Caco-2 (cell line): Measurements from ENCODE around the gene PDXDC1. TPM values are rescaled to one million over a fixed set of nuclear protein-coding genes. Genes with fewer than 3 reads are reported as not detected.
A peak's percentile ranks its signal among the peaks of the same experiment; 100 is the strongest.
"Not testable (repeated sequence)": the region's sequence is repeated elsewhere in the genome, so short reads cannot be mapped to it uniquely, and the experiment has no call there.

ENCODE experiments used
- BruUV-seq: library from RNA; stranded (reverse); fragments of 400-500 nt; replicated peaks from 2 replicates; lab custom pipeline; 2021; lab: Mats Ljungman, UMichigan
- CTCF ChIA-PET: fragments of 300-600 bp; sonication (Branson Sonifier 250); formaldehyde crosslinking; loops from one replicate; lab custom pipeline; 2022; ENCODE audit warnings: antibody characterized with exemption; lab: Charles Lee
- POLR2A ChIA-PET: fragments of 300-600 bp; sonication (Branson Sonifier 250); formaldehyde crosslinking; loops from one replicate; lab custom pipeline; 2022; ENCODE audit warnings: antibody characterized with exemption; lab: Charles Lee
- DNase-seq, 2 experiments: peaks; one replicate each; pipeline versions ENCODE4 v3.0.0 to v3.0.0-alpha.2; 2020 to 2022
- H3K27me3 ChIP-seq: replicated peaks from 2 replicates; pipeline ENCODE4 v1.6.0; 2011; ENCODE audit warnings: low read length; ENCODE audit not compliant: control insufficient read depth, insufficient read depth
- H3K36me3 ChIP-seq: 2 replicates; pipeline ENCODE4 v1.5.1; 2011; ENCODE audit warnings: low read length; ENCODE audit not compliant: control insufficient read depth, insufficient read depth
- H3K4me1 ChIP-seq: fragments of 250-450 bp; sonication (Bioruptor Pico); 2 replicates; pipeline ENCODE4 v1.5.1; 2020; ENCODE audit warnings: mild to moderate bottlenecking
- H3K4me3 ChIP-seq: 2 replicates; pipeline ENCODE4 v1.5.1; 2011; ENCODE audit warnings: low read depth, mild to moderate bottlenecking, control low read depth, low read length
- H3K9me3 ChIP-seq: fragments of 250-450 bp; sonication (Bioruptor Pico); 2 replicates; pipeline ENCODE4 v1.5.1; 2020; ENCODE audit warnings: mild to moderate bottlenecking, moderate library complexity
- H3K27ac Mint-ChIP-seq: one replicate; pipeline ENCODE4 v1.8.0; 2022; ENCODE audit warnings: mixed read lengths; ENCODE audit not compliant: unreplicated experiment
- H3K27me3 Mint-ChIP-seq: one replicate; pipeline ENCODE4 v1.8.0; 2022; ENCODE audit warnings: mixed read lengths; ENCODE audit not compliant: insufficient read depth, unreplicated experiment
- H3K36me3 Mint-ChIP-seq: one replicate; pipeline ENCODE4 v1.8.0; 2022; ENCODE audit warnings: mild to moderate bottlenecking, mixed read lengths; ENCODE audit not compliant: insufficient read depth, unreplicated experiment
- H3K4me1 Mint-ChIP-seq: one replicate; pipeline ENCODE4 v1.8.0; 2022; ENCODE audit warnings: low read depth, mixed read lengths; ENCODE audit not compliant: unreplicated experiment
- H3K4me3 Mint-ChIP-seq: one replicate; pipeline ENCODE4 v1.8.0; 2022; ENCODE audit warnings: mild to moderate bottlenecking, moderate library complexity, mixed read lengths; ENCODE audit not compliant: unreplicated experiment
- H3K9me3 Mint-ChIP-seq: one replicate; pipeline ENCODE4 v1.8.0; 2022; ENCODE audit warnings: mixed read lengths; ENCODE audit not compliant: unreplicated experiment
- intact Hi-C: fragments of 100-400 bp; cut with micrococcal nuclease; formaldehyde crosslinking; loops from one replicate; pipeline ENCODE4 v1.10.0; 2022; ENCODE audit not compliant: unreplicated experiment
- total RNA-seq: library from RNA; stranded (reverse); gene quantifications from 2 replicates; pipeline ENCODE4 v1.2.3, GENCODE V29; 2022
- TF ChIP-seq, protein P1 (sequence below), 2 experiments: fragments of 200-600 bp in 1 of 2; IDR thresholded peaks; 1 replicate in 1 of 2; 2 replicates in 1 of 2; pipeline versions ENCODE4 v1.5.1 to v1.8.0; 2011 to 2022; ENCODE audit warnings: antibody characterized with exemption in 1 of 2, control low read depth in 1 of 2, inconsistent platforms in 1 of 2, low read depth in 1 of 2, low read length in 1 of 2, mild to moderate bottlenecking in 1 of 2, moderate library complexity in 1 of 2; ENCODE audit not compliant: insufficient read depth in 1 of 2, severe bottlenecking in 1 of 2, unreplicated experiment in 1 of 2

The PDXDC1 gene
- total RNA-seq, 1 experiment from 2014 or later, result 139 TPM

DNA sequence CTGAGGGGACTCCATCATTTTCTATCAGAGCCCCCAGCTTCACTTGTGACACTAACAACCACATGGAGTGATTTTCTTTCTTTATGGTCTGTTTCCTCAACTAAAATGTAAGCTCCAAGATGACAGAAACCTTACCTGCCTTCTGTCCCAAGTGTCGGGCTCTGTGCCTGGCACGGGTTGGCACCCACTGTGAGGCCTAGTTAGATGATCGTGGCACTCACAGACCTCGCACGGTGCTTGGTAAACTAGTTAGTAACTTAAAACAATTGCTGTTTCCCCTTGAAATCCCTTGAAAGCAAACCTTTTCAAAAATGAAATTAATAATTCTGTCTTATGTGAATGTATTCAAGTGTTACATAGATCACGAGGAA is 53.5 kb downstream of the PDXDC1 start:
- POLR2A ChIA-PET, H3K4me3 Mint-ChIP-seq, H3K27me3 Mint-ChIP-seq, DNase-seq, H3K4me1 Mint-ChIP-seq, CTCF ChIA-PET, H3K27me3 ChIP-seq, H3K36me3 ChIP-seq, H3K4me1 ChIP-seq, intact Hi-C loops, H3K9me3 Mint-ChIP-seq, H3K4me3 ChIP-seq, H3K9me3 ChIP-seq, BruUV-seq: not testable (repeated sequence)
- H3K36me3 Mint-ChIP-seq, result peaks cover 93% of the 10 kb centered on the region
- peak overlapping the region; percentile 9 for H3K27ac Mint-ChIP-seq

DNA sequence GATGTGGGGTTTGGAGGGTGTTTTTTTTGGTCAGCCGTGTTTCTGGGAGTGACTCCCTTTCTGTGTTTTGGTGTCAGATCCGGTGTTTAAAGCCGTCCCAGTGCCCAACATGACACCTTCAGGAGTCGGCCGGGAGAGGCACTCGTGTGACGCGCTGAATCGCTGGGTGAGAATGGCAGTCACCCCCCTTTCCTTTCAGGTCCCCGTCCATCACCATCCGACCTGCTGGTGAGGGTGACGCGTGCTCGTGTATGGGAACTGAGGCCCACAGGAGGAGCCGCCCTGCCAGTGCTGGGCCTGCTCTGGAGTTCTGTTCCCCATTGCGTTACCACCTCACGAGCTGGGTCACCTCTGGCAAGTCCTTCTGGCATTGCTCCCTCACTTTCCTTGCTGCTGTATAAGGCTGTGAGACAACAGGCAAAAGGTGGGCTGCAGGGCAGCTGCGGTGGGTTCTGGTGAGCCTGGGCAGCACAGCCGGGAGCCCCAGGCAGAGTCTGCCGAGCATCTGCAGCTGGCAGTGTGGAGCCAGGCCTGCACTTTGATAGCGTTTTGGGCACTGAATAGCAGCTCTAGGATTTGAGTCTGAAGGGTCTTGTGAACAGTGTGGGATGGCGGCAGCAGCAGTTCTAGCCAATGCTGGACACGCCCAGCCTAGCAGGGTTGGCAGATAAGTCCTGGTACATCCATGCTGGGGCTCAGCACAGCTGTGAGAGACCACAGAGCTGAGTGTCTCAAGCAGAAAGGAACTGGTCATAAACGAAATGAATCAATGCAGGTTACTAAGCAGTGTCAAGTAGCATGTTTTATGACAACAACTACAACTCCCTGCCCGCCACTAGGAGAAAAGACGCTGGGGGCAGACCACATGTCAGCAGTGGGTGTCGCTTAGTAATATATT is 54.2 kb downstream of the PDXDC1 start:
- H3K27me3 Mint-ChIP-seq, POLR2A ChIA-PET, H3K4me3 ChIP-seq, H3K4me3 Mint-ChIP-seq, H3K27me3 ChIP-seq, H3K9me3 ChIP-seq, BruUV-seq, H3K27ac Mint-ChIP-seq, DNase-seq, H3K36me3 ChIP-seq, H3K4me1 Mint-ChIP-seq, CTCF ChIA-PET, H3K9me3 Mint-ChIP-seq, H3K4me1 ChIP-seq, intact Hi-C loops: not testable (repeated sequence)
- H3K36me3 Mint-ChIP-seq, result peaks cover 93% of the 10 kb centered on the region

DNA sequence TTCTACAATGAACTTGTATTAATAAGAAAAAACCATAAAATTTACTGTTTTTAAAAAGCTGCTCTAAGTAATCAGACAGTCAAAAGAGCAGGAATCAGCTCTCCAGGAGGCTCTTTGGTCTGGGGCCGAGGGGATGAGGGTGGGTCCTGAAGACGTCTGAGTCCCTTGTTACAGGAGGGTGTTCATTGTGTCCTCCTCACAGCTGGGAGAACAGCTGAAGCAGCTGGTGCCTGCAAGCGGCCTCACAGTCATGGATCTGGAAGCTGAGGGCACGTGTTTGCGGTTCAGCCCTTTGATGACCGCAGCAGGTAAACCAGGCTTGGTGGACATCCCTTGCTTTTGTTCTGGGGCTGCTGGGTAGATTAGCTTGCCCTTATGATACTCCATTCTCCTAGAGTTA is 54.9 kb downstream of the PDXDC1 start:
- H3K36me3 ChIP-seq, H3K27me3 ChIP-seq, POLR2A ChIA-PET, H3K4me3 Mint-ChIP-seq, H3K4me1 ChIP-seq, H3K4me1 Mint-ChIP-seq, H3K27ac Mint-ChIP-seq, CTCF ChIA-PET, H3K4me3 ChIP-seq, DNase-seq, H3K9me3 ChIP-seq, intact Hi-C loops, H3K9me3 Mint-ChIP-seq, H3K27me3 Mint-ChIP-seq: not testable (repeated sequence)
- TSS peak; percentile 28 for BruUV-seq
- peaks cover 93% of the 10 kb centered on the region for H3K36me3 Mint-ChIP-seq

DNA sequence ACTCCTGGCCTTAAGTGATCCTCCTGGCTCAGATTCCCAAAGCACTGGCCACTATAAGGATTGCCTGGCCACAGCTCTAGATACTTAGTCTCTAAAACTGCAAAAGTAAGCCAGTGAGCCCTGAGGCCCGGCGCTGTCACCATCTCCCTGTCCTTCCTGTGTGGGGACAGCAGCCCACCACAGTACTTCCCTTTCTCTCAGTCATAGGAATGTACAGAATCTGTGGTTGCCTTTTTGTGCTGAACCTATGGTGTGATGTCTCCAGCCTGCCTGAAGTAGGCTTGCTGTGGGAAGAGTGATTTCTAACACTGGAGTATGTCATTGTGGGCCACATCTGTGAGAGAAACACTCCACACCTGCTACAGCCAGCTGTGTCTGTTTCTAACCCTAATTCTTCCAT is 56.4 kb downstream of the PDXDC1 start:
- Histone ChIP-seq H3K36me3 (peaks cover 3% of the 10 kb centered on the region), H3K4me1 (no peaks in the 10 kb centered on the region), H3K9me3 (no peaks in the 10 kb centered on the region), H3K4me3 (no peak overlapping the region), H3K27me3 (no peaks in the 10 kb centered on the region)
- Mint-ChIP-seq H3K36me3 (peaks cover 93% of the 10 kb centered on the region), H3K9me3 (no peaks in the 10 kb centered on the region), H3K27ac (no peak overlapping the region), H3K4me3 (no peak overlapping the region), H3K27me3 (no peaks in the 10 kb centered on the region), H3K4me1 (no peaks in the 10 kb centered on the region)
- ChIA-PET POLR2A (no interaction called here), CTCF (no interaction called here)
- intact Hi-C loops, result no loop called here
- no peak for DNase-seq
- BruUV-seq, result no TSS peak
- TF ChIP-seq, protein P1, sequence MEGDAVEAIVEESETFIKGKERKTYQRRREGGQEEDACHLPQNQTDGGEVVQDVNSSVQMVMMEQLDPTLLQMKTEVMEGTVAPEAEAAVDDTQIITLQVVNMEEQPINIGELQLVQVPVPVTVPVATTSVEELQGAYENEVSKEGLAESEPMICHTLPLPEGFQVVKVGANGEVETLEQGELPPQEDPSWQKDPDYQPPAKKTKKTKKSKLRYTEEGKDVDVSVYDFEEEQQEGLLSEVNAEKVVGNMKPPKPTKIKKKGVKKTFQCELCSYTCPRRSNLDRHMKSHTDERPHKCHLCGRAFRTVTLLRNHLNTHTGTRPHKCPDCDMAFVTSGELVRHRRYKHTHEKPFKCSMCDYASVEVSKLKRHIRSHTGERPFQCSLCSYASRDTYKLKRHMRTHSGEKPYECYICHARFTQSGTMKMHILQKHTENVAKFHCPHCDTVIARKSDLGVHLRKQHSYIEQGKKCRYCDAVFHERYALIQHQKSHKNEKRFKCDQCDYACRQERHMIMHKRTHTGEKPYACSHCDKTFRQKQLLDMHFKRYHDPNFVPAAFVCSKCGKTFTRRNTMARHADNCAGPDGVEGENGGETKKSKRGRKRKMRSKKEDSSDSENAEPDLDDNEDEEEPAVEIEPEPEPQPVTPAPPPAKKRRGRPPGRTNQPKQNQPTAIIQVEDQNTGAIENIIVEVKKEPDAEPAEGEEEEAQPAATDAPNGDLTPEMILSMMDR (IDR thresholded peaks at IDR 0.05; ENCODE audit: insufficient read depth in 1 of 2, low read depth in 1 of 2, low read length in 1 of 2, severe bottlenecking in 1 of 2, unreplicated experiment in 1 of 2), result no peak
